Stimulated activated CD4-positive, alpha-beta T cell treated with anti-CD3 and anti-CD28 coated beads, Interleukin-1b, Interleukin-23, amount 100 ng/mL, for 48 hours (primary cell): Measurements from ENCODE around the gene NLRP8.
"Not testable (repeated sequence)": the region's sequence is repeated elsewhere in the genome, so short reads cannot be mapped to it uniquely, and the experiment has no call there.

ENCODE experiments used
- DNase-seq: peaks from one replicate; pipeline ENCODE4 v3.0.0-alpha.2; 2020

NLRP8 gene

DNA sequence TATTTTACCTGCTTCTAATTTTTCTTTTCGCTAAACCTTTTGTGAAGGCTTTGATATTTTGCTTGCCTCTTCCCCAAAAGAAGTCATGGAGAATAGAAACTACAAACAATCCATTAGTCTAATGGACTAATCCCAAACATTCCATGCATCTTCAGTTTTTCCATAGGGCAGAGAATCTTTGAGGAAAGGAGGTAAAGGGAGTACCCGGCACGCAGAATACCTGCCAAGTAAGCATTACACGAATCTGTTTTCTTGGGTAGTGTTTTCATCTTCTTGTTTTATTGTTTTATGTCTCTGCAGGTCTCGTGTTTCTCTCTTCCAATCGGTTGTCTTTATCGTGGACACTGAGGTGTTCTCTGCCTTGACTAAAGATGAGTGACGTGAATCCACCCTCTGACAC lies at the start of gene NLRP8:
TSS of gene NLRP8 (plus strand) at position 301 of the 400 bp plus-strand sequence.
- no peak for DNase-seq

DNA sequence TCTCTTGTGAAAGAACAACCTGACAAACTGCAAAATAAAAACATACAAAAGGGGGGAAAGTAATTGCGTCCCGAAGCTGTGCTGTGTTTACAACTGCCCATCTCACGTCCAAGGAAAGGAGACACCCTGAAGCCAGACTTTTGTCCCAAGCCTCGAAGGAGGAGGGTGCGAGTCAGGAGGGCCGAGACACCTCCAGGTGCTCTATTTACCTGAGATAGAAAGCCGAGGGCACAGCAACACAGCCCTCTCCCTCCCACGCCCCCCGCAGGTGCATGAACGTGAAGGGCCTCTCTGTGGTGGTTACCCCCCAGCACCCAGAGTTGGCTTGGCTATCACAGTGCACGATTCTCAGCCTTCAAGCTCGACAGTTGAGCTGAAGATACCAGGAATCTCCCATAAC lies 48.7 kb upstream of the NLRP8 start:
- no peak for DNase-seq

DNA sequence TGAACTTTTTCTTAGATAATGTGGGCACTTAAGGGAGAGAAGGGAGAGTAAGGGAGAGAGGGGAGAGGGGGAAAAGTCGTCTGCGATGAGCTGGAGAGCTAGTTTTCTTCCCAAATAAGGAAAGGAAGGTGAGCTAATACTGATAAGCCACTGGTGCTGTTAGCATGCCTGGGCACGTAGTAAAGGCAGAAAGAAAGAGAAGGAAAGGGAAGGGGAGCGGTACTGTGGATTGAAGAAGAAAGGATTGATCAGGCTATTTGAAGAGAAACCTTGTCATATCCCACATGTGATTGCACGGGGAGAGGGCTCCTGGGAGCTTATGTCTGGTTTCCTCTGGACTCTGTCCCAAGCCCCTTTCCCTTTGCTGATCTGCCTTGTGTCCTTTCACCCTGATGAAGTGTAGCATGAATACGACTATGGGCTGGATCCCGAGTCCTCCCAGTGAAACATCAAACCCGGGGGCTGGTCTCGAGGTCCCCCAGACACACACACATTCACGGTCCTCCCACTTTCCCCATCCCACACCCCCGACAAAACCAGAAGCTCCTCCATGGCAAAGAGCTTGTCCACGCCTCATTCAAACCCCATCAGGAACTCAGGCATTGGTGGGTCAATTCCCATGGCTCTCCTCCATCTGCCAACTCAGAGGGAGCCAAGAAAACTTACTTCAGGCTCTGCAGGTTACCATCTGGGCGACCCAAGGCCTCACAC lies 46.1 kb upstream of the NLRP8 start:
- no peak for DNase-seq

DNA sequence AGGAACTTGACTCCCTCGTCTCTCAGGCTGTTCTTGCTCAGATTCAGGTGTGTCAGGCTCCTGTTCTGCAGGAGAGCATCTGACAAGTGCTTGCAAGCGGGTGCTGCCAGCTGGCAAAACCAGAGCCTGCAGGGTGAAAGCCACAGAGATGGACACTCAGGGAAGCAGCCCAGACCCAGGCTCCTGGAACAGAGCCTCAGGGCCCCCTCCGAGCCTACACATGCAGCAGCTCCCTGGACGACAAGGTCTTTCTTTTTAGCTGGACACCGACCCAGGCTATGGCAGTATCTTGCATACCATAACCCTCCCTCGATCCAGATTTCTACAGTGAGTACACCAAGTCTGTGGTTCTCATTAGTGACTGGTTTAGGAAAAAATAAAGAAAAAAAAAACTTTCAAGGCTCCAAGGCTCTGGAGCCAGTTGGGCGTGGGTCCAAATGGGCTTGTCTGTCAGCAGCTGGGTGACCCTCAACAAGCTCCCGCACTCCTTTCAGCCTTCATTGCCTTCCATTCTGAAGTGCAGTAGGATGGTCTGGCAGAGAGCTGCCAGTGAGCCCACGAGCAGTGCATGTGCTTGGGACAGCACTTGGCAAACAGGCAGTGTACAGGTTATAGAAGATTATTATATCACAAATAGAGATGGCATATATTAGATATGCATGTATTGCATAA lies 45.4 kb upstream of the NLRP8 start:
- DNase-seq = no peak

DNA sequence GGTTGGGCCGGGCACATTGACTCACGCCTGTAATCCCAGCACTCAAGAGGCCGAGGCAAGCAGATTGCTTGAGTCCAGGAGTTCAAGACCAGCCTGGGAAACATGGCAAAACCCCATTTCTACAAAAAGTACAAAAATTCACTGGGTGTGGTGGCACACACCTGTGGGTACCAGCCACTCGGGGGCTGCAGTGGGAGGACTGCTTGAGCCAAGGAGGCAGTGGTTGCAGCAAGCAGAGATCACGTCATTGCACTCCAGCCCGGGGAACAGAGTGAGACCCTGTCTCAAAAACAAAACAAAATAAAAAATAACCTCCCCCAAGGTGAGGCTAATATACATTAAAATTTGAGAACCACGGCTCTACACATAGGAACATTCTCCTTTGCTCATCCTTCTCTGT lies 40.3 kb upstream of the NLRP8 start:
- no peak for DNase-seq

DNA sequence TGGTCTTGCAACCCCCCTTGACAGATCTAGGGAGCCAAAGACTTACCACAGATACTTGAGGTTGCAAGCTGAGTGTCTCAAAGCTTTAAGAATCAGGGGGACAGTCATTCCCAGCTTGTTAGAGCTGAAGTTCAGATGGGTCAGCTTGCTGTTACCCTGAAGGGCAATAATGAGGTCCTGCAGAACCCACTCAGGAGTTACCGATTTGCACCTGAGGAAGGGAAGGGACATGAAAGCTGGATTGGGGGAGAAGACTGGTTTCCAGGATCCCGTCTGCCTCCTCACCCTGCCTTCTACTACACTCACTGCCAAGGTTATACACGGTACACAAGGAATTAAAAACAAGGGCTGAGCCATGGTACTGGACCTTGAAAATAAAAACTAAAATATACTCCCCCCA lies 39.9 kb upstream of the NLRP8 start:
- DNase-seq = no peak

DNA sequence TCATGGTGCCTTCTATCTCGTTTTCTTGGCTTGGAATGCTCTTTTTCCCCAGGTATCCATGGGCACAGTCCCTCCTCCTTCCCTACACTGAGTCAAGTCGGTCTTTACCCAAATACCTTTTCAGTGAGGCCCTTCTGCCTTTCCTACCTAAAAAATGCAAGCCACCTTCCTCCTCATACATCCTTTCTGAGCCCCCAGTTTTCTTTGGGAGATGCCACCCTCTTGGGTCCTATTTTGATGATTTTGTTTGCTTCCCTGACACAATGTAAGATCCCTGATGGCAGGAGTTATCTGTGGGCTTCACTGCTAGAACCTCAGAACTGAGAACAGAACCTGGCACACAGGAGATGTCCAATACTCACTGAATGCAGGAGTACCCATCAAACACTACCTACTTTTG lies 37.8 kb upstream of the NLRP8 start:
- DNase-seq = no peak

DNA sequence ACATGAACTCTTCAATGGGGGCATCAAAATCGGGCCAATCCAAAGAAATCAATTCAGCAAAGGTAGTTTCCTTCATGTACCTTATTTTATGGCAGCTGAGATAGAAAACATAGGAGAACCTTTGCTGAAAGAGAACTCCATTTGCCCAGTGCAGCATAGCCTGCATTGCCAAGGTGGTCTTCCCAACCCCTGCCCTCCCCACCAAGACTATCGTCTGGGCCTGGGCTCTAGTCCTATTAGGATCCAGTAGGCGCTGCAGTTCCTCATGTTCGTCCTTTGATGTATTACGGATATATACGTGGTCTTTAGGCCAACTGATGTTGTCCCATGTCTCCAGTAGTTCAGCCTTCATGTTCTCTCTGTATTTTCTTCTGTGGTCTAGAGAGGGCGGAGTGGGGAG lies 34.7 kb upstream of the NLRP8 start:
- no peak for DNase-seq

DNA sequence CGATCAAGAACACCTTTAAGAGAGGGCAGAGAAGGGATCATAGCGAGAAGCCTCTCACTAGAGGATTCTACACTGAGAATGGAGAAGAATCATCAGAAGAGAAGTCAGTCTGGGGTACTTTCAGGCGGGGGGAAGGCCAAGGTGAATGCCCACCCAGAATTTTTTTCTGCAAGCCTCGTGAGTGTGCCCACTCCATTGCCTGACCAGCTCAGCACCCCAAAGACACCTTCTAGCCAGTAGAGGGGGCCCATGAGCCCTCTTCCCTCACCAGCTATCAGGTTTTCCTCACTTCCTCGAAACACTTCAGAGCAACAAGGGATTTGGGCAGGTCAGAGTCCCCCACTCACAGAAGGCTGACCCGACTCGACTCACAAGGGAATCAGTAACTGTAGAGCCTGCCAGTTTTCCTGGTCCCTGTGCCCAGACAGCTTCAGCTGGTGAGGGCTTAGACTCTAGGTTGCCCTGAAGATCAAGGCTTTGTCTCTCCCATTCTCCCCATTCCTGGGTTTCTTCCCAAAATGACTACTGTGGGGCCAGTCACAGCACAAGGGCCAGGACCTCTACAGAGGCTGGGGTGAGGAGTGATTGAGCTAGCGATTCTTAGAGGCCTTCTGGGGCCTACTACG lies 33.9 kb upstream of the NLRP8 start:
- DNase-seq = no peak

DNA sequence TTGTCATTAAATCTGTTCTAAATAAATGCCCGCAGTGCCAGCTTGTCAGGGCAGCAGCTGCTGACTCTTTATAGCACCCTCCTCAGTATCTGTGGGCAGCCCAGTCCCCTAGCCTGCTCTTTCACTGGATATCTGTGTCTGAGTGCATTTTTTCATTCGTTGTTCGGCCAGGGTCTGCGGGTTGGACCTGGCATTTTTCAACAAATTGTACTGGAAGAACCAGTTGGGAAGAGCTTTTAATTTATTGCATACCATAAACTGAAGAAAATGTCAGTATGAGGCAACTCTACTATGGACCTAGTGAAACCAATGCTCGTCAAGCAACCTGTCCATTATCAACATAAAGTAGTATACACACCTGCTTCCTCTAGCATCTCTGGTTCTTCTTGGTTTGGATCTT lies 24.1 kb upstream of the NLRP8 start:
- DNase-seq = no peak

DNA sequence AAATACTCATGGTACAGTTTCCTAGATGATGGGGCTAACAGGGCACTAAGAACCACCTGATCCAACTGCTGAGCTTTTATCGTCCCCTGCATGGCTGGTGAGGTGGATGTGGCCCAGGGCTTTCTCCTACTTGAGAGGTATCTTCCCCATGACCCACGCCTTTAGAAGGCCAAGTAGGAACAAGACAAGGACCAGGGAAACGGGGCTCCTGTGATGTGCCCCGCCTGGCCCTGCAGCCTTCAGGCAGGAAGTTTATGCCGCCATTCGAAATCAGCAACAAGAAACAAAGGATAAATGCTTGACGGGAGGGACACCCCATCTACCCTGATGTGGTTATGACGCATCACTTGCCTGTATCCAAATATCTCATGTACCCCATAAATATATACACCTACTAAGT lies 19.6 kb upstream of the NLRP8 start:
- DNase-seq = no peak

DNA sequence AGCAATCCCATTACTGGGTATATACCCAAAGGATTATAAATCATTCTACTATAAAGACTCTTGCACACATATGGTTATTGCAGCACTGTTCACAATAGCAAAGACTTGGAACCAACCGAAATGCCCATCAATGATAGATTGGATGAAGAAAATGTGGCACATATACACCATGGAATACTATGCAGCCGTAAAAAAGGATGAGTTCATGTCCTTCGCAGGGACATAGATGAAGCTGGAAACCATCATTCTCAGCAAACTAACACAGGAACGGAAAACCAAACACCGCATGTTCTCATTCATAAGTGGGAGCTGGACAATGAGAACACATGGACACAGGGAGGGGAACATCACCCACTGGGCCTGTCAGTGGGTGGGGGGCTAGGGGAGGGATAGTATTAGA lies 18.4 kb upstream of the NLRP8 start:
- DNase-seq = not testable (repeated sequence)

DNA sequence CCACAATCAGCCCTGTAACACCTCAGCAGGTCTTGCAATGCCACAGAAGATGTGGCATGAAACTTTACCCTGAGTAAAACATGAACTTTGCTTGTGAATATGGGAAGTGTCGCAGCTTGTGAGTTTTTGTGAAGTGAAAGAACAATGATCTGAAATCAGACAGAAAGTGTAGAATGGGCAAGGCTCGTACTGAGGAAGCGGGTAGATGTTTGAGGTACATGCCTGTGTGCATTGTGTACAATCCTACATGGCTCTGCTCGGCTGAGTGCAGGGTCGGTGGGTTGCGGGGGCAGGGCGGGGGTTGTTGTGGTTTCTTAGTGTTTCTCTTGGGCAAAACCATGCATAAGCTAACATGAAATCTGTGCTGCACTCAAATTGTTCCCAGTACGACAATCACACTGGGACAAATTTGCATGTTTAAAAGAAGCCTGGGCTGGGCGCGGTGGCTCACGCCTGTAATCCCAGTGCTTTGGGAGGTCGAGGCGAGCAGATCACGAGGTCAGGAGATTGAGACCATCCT lies 16.6 kb upstream of the NLRP8 start:
- no peak for DNase-seq

DNA sequence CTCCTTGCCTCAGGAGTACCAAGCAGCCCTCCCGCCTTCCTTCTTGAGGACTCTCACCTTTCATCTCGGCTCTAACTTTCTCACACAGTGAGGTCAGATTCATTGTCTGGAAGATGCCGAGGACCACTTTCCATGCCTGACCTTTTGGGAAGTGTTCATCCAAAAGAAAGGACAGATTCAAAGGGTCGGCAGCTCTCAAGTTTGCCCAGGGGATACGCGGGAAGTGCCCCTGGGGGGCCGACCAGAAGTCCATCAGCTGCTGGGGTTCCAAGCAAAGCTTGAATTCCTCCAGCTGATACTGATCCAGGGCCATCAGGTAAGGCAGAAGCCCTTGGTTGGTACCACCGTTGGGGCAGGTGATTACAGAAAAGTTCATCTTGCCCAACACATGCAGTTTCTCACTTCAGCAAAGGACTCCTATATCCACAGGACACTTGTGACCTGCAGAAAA lies 15.7 kb upstream of the NLRP8 start, which contains the start of gene NLRP13:
TSS of gene NLRP13 (minus strand) at position 401 of the 451 bp plus-strand sequence. CDS start at position 376, 25 bp downstream.
- DNase-seq = no peak

DNA sequence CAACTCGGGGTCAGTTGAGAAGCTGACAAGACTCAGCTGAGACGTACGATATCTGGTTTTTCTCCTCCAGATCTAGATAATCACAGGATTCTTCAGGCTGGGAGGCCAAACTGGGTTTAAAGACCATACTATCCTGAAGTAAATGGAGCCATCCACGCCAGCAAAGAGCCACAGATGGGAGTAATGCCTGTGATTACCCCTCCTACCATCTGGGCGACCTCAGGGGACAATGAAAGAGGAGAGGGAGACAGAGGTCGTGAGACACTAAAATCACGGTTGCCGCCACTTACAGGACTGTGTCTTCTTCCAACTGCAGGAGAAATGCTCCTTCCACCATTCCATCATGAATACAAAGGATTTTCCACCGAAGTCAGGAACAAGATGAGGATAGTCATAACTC lies 12.4 kb upstream of the NLRP8 start:
- no peak for DNase-seq

DNA sequence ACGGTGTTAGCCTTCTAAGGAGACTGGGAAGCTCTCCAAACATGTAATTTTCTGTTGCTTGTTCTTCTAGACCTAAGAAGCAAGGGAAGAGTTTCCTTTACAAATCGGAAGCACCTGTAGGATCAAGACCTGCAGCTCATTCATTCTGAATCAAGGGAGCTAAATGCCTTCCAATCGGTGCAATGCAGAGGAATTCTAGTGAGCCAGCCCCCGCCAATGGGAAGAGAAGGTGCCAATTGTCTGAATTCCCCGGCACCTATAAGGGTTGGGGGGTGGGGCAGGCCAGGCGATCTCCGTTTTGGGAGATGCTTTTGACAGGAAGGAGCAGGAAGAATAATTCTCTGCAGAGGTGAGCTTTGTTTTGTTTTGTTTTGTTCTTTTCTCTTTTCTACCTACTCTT lies 8.4 kb upstream of the NLRP8 start:
- no peak for DNase-seq

DNA sequence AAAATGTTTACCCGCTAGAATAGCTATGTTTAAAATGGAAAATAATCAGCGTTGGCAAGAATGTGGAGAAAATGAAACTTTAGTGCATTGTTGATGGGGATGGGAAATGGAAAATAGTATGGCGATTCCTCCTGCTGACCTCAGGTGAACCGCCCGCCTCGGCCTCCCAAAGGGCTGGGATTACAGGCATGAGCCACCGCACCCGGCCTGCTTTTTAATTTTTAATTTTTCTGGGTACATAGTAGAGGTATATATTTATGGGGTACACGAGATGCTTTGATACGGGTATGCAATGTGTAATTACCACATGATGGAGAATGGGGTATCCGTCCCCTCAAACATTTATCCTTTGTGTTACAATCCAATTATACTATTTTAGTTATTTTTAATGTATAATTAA lies 7.3 kb upstream of the NLRP8 start:
- DNase-seq = no peak

DNA sequence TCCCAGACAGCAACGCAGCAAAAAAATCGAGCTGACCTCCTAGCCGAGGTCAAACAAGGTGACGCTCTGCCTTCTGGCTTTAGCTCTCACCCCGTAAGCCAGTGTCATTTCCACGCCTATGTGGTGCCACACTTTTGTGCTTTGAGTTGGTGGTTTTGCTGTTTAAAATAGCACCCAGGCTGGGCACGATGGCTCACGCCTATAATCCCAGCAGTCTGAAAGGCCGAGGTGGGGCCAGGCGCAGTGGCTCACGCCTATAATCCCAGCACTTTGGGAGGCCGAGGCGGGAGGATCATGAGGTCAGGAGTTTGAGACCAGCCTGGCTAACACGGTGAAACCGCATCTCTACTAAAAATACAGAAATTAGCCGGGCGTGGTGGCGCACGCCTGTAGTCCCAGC lies 2.9 kb downstream of the NLRP8 start:
- not testable (repeated sequence) for DNase-seq

DNA sequence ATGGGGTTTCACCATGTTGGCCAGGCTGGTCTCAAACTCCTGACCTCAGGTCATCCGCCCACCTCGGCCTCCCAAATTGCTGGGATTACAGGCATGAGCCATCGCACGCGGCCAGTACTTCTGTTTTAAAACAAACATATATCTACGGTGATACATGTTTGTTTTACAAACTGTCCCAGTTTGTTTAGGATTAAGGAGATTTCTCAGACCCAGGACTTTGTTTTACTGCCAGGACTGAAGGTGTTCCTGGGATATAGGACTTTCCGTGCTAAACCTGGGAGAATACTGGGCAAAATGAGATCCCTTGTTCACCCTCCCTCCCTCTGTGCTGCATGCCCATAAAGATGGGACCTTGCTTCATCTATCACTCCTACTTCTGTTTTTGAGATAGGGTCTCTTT lies 8.8 kb downstream of the NLRP8 start:
- DNase-seq = no peak

DNA sequence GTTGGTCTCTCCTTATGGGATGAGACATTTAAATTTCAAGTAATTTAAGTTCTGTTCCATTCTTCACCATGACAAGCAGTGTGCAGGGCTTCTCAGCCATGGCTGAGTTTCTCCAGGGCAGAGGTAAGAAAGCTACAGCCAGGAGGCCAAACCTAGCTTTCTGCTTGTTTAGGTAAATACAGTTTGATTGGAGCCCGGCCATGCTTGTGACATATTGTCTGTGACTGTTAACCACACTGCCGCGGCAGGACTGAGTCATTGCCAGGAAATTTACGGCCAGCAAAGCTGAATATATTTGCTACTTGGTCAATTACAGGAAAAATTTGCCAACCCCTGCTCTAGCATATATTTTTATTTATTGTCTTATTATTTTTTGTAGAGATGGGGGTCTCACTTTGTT lies 10.7 kb downstream of the NLRP8 start:
- DNase-seq = no peak

DNA sequence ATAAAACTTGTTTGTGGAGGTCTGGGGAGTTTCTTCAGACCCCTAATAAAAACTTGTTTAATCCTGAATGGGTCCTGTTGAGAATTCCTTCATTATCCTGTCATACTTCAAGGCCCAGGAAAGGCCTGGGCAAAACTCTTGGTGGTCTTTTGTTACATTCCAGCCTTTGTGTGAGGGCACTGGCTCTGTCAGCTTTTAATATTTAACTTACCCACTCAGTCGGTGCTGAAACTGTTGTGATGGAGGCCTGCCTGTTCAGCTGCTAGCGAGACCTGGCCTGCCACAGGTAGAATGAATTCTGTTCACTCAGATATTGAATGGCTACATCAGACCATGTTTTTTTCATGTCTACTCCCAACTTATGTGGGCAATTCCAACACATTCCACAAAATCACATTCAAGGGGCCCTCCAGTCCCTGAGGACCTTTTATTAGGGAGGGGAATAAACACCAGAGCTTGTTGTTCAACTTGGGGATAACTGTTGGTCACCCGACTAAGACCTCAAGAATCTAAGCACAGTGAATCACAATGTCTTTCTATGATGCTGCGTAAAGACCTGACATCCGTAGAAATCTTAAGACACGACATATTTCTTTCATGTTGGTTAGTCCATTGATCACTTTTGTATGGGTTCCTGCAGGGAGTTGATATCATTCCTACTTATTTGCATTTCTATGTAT lies 12.5 kb downstream of the NLRP8 start:
- no peak for DNase-seq

DNA sequence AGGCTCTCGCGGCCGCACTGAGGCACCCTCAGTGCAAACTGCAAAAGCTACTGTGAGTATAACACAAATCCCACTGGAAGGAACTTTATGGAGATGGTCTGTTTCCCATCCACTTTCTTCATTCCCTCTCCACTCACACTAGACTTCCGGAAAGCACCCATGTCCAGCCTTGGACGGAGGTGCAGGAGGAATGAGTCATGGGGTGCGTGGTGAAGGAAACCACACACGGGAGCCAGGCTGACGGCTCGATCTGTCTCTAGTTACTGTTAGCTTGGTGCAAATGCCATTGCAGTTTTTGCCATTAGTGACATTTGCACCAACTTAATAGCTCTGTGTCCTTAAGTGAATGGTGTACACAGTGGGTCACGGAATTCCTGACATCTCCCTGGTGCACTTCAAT lies 14.6 kb downstream of the NLRP8 start:
- DNase-seq = no peak

DNA sequence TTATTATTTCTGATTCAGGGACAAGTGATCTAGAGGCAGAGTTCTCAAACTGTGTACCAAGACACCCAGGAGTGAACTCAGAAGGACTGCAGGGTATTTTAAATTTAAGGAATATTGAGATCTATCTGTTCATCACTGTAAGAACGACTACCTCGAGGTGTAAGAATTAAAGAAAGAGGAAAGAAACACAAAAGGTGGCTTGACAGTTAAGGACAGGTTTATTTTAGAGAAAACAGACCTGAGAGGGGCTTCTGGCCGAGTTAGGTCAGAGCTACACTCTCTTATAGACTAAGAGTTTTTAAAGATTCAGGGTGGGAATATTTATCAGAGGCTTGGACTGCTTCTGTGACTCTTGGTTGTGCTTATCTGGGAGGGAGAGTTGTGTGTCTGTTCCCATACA lies 26.4 kb downstream of the NLRP8 start:
- no peak for DNase-seq
